ENCODE data around the gene CFAP74. TPM values are rescaled to one million over a fixed set of nuclear protein-coding genes. Genes with fewer than 3 reads are reported as not detected.

Gene CFAP74
- total RNA-seq, 1 experiment from 2014 or later, result 0.28 TPM

DNA sequence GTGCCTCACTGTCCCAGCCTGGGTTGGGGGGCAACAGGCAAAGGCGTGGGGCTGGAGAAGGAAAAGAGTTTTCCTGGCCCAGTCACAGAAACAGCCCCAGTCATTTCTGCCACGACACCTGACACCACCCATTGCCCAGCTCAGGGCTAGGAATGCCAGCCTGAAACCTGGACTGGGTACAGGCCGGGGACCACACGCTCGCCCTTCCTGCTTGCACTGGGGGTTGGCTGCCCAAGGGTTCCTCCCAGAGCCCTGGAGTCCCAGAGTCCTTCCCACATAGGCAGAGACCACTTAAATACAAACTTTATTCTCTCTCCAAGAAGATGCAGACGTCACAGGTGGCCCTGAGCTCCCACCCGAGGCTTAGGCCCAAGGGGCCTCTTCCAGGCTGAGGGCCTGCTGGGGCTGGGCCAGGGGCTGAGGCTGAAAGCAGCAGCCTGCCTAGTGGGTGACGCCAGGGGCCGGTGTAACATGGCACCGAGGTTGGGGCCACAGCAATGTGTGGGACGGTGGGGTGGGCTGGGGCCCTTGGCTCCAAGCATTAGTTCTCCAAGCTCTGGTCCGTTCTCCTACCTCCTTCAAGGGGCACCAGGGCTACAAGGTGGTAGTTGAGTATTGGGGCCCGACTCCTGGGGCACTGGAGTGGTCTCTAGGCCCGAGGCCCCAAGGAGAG, 86.1 kb downstream of the CFAP74 start:
- Histone ChIP-seq H3K23me2 (ENCODE audit: insufficient read length, low read depth, low read length, poor library complexity, severe bottlenecking) (no peaks in the 10 kb centered on the region), H3K4ac (ENCODE audit: low read depth, low read length) (no peak overlapping the region), H3K9ac (ENCODE audit: extremely low read depth, insufficient read length, low read length) (no peak overlapping the region), H2BK12ac (ENCODE audit: insufficient read length, low read depth, low read length) (no peak overlapping the region), H3T11ph (ENCODE audit: low read length) (no peak overlapping the region), H3K27ac (ENCODE audit: insufficient read length, low read depth, low read length) (no peak overlapping the region), H3K9me3 (ENCODE audit: control insufficient read depth, low read depth, low read length) (no peaks in the 10 kb centered on the region), H3K4me1 (ENCODE audit: insufficient read depth, low read length) (no peaks in the 10 kb centered on the region), H4K20me1 (ENCODE audit: control insufficient read depth, insufficient read depth, insufficient read length) (no peaks in the 10 kb centered on the region), H4K91ac (ENCODE audit: insufficient read length, low read depth, low read length) (no peak overlapping the region), H2BK5ac (ENCODE audit: insufficient read length, low read length) (no peak overlapping the region), H3K79me2 (ENCODE audit: insufficient read depth, low read length) (no peaks in the 10 kb centered on the region), H3K79me1 (ENCODE audit: insufficient read depth, low read depth, low read length, poor library complexity, severe bottlenecking) (no peaks in the 10 kb centered on the region), H3K18ac (ENCODE audit: insufficient read length, low read depth, low read length) (no peak overlapping the region), H2BK15ac (ENCODE audit: low read depth, low read length) (no peak overlapping the region), H3K27me3 (ENCODE audit: insufficient read depth, low read length) (no peaks in the 10 kb centered on the region), H3K56ac (ENCODE audit: insufficient read length, low read depth, low read length) (no peak overlapping the region), H4K8ac (replicated peaks; ENCODE audit: insufficient read length, low read depth, low read length) (no peak overlapping the region), H2BK120ac (ENCODE audit: low read depth, low read length, poor library complexity, severe bottlenecking) (no peak overlapping the region), H3K23ac (ENCODE audit: insufficient read length, low read depth, low read length) (no peak overlapping the region), H2BK20ac (ENCODE audit: low read depth, low read length, poor library complexity, severe bottlenecking) (no peak overlapping the region), H3K14ac (ENCODE audit: insufficient read depth, low read length) (no peak overlapping the region), H2AFZ (ENCODE audit: low read length) (no peak overlapping the region), H3K4me2 (ENCODE audit: insufficient read depth, insufficient read length, low read length) (no peak overlapping the region), H4K5ac (ENCODE audit: insufficient read length, low read depth, low read length) (no peak overlapping the region), H2AK5ac (ENCODE audit: insufficient read length, low read length) (no peak overlapping the region)
- Mint-ChIP-seq H3K4me3 (peak overlapping the region in 1 of 2 experiments; percentile 56; a peak in 3 of 5 replicates), H3K27me3 (ENCODE audit: low read depth) (no peaks in the 10 kb centered on the region; the same call in none of the 2 replicates), H3K36me3 (ENCODE audit: insufficient read depth in 1 of 3, low read depth in 3 of 3) (no peaks in the 10 kb centered on the region; a peak in 1 of 7 replicates), H3K4me1 (peaks cover 4 to 23% of the 10 kb centered on the region in 2 experiments), H3K9me3 (no peaks in the 10 kb centered on the region), H3K27ac (no peak overlapping the region)
- WGBS (ENCODE audit: extremely low coverage, insufficient read length, low lambda C conversion rate), result no CpG with 5 or more reads among the region's 14 CpGs
- peak; percentile 25 for DNase-seq
- TF ChIP-seq, protein P1, sequence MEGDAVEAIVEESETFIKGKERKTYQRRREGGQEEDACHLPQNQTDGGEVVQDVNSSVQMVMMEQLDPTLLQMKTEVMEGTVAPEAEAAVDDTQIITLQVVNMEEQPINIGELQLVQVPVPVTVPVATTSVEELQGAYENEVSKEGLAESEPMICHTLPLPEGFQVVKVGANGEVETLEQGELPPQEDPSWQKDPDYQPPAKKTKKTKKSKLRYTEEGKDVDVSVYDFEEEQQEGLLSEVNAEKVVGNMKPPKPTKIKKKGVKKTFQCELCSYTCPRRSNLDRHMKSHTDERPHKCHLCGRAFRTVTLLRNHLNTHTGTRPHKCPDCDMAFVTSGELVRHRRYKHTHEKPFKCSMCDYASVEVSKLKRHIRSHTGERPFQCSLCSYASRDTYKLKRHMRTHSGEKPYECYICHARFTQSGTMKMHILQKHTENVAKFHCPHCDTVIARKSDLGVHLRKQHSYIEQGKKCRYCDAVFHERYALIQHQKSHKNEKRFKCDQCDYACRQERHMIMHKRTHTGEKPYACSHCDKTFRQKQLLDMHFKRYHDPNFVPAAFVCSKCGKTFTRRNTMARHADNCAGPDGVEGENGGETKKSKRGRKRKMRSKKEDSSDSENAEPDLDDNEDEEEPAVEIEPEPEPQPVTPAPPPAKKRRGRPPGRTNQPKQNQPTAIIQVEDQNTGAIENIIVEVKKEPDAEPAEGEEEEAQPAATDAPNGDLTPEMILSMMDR (conservative IDR thresholded peaks at IDR 0.05), result no peak
